Fibroblast of peridontal ligament (primary cell): Measurements from ENCODE around the gene TTLL3.
"Not testable (repeated sequence)": the region's sequence is repeated elsewhere in the genome, so short reads cannot be mapped to it uniquely, and the experiment has no call there.

Experiments
- DNase-seq: peaks from one replicate; pipeline ENCODE4 v3.0.0-alpha.2; 2010; ENCODE audit errors: extremely low read depth

Gene TTLL3

DNA sequence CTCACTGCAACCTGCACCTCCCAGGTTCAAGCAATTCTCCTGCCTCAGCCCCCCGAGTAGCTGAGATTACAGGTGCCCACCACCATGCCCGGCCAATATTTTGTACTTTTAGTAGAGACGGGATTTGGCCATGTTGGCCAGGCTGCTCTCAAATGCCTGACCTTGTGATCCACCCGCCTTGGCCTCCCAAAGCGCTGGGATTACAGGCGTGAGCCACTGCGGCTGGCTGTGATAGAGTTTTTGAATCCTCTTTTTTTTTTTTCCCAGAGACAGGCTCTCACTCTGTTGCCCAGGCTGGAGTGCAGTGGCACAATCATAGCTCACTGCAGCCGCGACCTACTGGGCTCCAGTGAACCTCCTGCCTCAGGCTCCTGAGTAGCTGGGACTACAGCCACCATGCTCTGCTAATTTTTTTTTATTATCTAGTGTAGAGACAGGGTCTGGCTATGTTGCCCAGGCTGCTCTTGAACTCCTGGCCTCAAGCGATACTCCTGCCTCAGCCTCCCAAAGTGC lies 55.1 kb downstream of the TTLL3 start:
- DNase-seq = not testable (repeated sequence)

DNA sequence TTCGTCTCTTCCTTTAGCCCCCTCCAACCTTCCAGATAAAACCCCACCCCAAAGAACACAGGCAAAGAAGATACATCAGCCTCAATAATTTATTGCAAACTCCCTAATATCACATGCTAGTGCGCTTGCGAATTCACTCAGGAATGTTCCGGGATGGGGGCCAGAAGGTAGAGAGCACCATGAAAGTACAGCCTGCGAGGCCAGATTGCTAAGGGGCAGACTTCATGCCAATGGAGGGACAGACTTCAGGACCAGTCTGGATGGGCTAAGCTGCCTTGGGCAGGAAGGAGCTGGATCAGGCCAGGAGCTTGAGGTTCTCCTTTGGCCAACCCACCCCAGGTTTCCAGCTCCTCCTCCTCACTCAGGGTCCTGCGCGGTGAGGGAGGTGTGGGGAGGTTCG lies 56.6 kb downstream of the TTLL3 start:
- no peak for DNase-seq

DNA sequence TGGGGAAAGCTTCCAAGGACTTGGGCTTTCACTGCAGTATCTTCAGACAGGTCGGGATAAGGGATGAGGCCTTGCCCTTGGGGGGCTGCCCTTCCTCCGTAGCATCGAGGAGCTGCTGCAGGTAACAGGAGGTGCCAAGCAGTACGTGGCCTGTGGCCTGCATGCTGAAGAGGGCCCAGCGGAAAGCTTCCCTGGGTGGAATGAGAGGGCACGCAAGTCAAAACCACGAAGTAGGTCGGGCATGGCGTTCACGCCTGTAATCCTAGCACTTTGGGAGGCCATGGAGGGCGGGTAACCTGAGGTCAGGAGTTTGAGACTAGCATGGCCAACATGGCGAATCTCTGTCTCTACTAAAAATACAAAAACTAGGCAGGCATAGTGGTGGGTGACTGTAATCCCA lies 57.0 kb downstream of the TTLL3 start:
- no peak for DNase-seq

DNA sequence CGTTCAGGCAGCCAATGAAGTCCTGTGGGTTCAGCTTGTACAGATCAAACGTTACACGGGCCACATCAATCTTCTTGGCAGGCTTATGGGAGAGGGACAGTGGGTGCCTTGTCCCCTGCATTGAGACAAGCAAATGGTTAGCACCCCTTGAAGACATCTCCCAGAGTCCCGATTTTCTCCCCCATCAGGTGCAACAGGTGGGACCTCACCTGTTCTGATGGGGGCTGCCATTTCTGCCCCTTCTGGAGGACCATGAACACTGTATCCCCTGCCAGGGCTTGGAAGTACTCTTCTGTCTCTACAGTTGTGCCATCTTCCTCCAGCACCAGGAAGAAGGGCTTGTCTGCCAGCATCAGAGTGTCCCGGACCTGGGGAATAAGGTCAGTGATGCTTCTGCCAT lies 59.9 kb downstream of the TTLL3 start:
- no peak for DNase-seq

DNA sequence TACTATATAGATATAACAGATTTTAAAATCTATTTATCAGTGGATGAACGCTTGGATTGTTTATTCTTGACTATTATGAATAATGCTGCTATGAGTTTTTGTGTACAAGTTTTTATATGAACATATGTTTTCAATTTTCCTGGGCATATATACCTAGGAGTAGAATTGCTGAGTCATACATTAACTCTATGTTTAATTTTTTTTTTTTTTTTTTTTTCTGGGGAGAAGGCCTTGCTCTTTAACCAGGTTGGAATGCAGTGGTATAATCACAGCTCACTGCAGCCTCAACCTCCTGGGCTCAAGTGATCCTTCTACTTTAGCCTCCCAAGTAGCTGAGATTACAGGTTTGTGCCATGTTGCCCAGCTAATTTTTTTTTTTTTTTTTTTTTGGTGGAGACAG lies 60.9 kb downstream of the TTLL3 start:
- DNase-seq = peak; percentile 79

DNA sequence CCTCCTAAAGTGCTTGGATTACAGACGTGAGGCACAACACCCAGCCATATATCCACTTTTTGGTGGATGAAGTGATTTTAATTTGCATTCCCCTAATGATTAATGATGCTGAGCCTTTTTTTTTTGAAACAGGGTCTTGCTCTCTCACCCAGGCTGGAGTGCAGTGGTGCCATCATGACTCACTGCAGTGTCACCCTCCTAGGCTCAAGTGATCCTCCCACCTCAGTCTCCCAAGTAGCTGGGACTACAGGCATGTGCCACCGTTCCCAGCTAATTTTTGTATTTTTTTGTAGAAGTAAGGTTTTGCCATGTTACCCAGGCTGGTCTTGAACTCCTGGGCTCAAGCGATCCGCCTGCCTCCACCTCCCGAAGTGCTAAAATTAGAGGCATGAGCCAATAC lies 62.0 kb downstream of the TTLL3 start:
- DNase-seq = not testable (repeated sequence)

DNA sequence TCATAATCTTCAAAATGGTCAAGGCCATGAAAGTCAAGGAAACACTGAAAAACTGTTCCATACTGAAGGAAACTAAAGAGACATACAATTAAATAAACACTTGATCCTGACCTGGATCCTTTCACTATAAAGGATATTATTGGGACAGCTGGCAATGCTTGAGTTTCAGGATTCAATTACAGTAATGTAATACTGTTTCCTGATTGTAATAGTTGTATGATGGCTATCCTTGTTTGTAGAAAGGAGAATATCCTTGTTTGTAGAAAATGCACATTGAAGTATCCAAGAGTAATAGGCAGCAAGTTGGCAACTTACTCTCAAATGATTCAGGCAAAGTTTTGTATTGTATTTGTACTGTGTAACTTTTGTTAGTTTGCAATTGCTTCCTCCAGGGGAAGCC lies 65.4 kb downstream of the TTLL3 start:
- DNase-seq = peak; percentile 33

DNA sequence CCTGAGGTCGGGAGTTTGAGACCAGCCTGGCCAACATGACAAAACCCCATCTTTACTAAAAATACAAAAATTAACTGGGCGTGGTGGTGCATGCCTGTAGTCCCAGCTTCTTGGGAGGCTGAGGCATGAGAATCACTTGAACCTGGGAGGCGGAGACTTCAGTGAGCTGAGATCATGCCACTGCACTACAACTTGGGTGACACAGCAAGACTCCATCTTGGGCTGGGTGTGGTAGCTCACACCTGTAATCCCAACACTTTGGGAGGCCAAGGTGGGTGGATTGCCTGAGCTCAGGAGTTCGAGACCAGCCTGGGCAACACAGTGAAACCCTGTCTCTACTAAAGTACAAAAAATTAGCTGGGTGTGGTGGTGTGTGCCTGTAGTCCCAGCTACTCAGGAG lies 66.2 kb downstream of the TTLL3 start:
- DNase-seq = not testable (repeated sequence)

DNA sequence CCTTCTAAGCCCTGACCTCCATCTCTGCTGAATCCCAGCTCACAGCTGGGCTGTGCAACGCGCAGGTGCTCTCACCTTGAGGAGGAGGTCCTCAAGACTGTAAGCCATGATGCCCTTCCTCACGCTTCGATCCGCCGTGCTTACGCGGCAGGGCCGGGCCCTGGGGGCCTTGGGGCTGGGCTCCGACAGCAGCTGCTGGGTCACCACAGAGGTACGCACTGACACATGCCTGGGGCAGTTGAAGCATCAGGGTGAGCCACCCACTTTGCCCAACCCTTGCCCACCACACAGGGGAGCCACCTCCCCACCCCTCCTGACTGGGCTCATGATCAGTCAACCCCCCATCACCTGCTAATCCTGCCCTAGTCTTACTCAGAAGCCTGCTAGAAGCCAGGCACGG lies 66.9 kb downstream of the TTLL3 start:
- DNase-seq = no peak

DNA sequence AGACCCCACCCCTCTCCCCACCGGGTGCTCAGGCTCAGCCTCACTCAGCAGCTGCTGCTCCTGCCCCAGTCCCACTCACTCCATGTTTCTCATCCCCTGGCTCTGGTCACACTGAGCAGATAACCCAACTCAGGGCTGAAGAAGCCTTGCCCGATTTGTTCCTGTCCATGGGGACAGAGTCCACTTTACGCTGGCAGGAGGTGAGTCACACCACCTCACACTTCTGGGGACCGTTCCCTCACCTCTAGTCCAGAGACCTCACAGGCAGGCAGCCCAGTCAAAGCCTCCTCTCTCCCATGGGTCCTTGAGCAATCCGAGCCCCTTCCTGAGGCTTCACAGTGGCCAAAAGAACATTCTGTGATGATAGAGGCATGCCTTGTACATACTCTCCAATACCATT lies 68.6 kb downstream of the TTLL3 start:
- DNase-seq = no peak

DNA sequence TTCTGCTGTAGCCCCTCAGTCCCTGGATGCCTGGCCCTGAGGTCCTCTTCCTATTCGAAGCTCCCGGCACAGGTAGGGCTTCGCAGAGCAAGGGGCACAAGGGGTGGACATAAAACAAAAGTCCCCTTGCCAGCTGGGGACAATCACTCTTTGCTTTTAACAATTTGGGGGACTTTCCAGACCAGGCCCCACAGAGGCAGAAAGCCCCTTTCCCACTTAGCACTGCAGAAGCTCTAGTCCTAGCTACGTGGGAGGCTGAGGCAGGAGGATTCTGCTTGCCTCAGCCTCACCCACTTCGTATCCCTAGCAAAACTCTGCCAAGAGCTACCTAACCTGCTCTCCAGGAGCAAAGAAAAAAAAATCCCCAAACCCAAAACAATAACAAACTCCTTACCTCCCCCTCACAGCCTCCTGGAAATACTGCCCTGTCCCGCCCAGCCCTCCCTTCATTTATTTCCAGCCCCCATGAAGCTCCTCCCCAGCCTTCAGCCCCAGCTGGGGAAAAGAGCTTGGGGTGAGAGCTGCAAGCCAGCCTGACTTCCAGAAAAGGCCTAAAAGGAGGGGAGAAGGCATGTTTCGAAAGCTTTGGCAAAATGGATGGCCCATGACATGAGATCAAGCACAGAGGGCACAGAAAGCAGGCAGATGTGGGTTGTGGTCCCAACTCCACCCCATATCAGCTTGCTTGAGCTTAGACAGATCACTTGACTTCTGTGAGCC lies 69.9 kb downstream of the TTLL3 start, which contains the start of gene CIDEC:
CIDEC (minus strand) TSS at position 424 of the 720 bp plus-strand sequence. CDS start 1,767 bp downstream, outside the sequence.
- no peak for DNase-seq

DNA sequence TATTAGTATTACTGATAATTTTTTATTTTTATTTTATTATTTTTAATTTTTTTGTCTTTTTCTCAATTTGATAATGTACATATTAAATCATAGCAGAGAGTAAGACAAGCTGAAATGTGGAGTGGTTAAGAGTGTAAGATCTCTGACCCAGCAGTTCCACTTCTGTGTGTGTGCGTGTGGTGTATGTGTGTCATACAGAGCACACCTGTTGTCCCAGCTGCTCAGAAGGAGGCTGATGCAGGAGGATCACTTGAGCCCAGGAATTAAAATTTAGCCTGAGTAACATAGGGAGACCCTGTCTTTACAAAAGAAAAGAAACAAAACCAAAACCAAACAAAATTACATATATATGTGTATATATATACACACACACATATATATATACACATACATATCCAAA lies 71.4 kb downstream of the TTLL3 start:
- no peak for DNase-seq

DNA sequence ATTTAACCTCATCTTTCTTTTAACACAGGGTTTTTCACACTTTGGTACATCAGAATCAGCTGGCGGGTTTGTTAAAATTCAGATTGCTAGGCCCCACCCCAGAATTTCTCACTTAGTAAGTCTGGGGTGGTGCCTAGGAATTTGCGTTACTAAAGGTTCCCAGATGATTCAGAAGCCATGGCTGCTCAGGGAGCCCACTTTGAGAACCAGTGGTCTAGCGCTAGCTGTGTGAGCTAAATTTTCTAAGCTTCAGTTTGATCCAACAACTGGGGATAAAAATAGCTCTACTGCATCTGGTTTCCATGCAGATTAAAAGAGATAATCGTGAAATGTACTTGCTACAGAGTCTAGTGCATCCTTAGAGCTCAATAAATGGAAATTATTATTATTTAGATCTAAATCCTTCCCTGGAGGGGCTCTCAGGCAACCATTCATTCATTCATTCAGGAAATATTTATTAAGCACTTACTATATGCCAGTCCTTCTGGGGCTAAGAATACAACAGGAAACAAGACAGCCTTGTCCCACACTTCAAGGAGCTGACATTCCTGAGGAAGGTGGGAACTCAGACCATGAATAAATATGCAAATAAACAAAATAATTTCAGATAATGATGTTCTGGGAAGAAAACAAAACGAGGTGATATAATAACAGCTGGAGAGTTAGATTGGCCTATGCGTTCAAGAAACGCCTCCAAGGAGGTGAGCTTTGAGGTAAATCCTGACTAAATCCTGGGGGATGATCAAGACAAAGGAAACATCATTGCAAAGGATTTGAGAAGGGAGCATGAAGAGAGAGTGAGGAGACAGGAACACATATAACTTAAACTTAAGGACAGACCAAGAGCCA lies 73.9 kb downstream of the TTLL3 start:
- peak; percentile 31 for DNase-seq

DNA sequence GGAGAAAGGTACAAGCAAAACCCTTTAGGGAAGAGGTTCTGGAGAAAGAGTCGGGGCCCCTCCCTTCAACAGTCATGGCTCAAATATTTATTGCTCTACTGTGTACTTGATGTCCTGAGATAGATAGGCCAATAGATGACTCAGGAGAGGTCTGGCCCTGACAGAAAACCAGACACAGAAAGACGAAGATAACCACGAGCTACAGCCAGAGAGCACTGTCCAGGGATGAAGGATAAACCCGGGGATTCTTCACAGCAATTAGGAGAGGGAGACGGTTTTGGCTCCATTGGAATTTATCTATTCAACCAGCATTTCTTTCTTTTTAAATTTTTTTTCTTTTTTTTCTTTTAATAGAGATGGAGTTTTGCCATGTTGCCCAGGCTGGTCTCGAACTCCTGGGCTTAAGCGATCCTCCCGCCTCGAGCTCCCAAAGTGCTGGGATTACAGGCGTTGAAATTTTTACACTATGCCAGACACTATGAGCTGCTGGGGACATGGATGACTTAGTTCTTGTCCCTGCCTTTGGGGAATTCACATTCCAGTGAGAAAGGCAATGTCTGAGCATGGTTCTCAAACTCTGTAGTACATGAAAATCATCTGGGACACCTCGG lies 74.6 kb downstream of the TTLL3 start:
- peak; percentile 67 for DNase-seq
